ENCODE results near the gene FNTB.

The FNTB gene

GRCh38 chr14:65044596-65044959 lies 57.9 kb downstream of the FNTB start:
- in situ Hi-C loops (cut with MboI; ENCODE audit: low sequenced_read_pairs): no loop called here

- in situ Hi-C loops (cut with MboI; ENCODE audit: low sequenced_read_pairs): no loop called here
Observed at GRCh38 chr14:65045006-65045405, 58.3 kb downstream of the FNTB start.

GRCh38 chr14:65045709-65046108 lies 59.0 kb downstream of the FNTB start:
- in situ Hi-C loops (cut with MboI; ENCODE audit: low sequenced_read_pairs): no loop called here

DNA sequence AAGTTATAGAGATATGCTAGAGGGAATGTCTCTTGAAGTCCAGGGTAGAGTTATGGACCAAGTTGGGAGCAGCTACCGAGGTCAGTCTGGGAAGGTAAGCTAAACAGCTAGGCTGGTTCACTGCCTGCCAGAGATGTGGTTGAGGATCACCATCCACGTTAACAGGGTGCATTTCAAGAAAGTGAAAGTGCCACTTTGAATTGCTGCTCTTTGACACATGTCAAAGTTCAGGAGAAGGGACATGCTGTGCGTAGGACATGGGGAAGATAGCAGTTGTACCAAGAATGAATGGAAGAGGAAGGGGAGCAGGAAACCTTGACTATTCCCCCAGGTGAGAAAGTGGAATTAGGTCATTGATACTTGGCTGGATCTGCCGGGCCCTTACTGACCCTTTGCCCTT lies 66.1 kb downstream of the FNTB start:
- in situ Hi-C loops (cut with MboI; ENCODE audit: low sequenced_read_pairs): no loop called here

GRCh38 chr14:65053466-65053865 lies 66.8 kb downstream of the FNTB start:
- in situ Hi-C loops (cut with MboI; ENCODE audit: low sequenced_read_pairs): no loop called here

GRCh38 chr14:65054471-65055085 lies 67.9 kb downstream of the FNTB start:
- in situ Hi-C loops (cut with MboI; ENCODE audit: low sequenced_read_pairs): no loop called here

GRCh38 chr14:65057695-65058094 lies 71.0 kb downstream of the FNTB start:
- in situ Hi-C loops (cut with MboI; ENCODE audit: low sequenced_read_pairs): no loop called here

DNA sequence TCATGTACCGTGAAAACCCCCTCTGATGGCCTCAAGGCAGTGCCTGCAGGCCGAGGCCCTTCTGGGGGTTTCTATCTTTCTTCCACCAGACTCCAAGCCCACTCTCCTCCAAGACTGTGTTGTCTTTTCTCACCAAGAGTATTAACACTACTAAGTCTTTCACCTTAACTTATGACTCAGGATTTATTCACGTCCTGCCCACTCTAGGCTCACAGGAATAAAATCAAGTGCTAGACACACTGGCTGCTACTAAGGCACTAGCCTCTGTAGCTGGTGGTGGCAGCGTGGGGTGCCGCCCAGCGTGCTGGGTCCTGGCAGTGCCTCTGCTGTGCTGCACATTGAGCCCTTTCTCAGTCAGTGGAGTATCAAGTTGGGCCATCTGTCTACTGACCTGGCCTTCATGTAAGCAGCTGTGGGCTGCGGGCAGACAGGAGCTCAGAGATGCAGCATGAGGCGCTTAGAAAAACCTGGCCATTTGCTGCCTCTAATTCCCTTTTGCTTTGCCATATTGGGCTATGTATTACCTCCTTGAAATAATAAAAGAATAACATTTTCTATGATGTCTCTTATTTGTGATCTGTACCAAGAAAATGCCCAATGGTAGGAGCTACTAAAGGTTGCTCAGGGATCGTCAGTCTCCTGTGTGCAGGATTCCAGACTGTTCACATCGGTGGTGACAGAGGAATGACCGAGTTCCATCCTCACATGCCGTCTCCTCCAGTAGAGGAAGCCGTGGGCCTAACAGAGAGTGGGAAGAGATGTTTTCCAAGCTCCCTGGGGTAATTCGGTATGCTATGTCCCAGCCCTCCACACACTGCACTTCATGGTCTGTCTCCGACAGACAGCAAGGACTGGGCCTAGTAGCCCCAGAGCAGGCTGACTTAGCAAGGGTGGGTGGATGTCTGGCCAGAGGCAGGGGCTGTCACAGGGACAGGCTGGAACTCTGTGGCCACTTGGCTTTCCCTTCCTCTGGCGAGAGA lies 75.7 kb downstream of the FNTB start:
- in situ Hi-C loops (cut with MboI; ENCODE audit: low sequenced_read_pairs): no loop called here

- in situ Hi-C loops (cut with MboI; ENCODE audit: low sequenced_read_pairs): no loop called here
Observed at GRCh38 chr14:65065719-65066118, 79.0 kb downstream of the FNTB start.

GRCh38 chr14:65069874-65070413 lies 83.2 kb downstream of the FNTB start:
- in situ Hi-C loops (cut with MboI; ENCODE audit: low sequenced_read_pairs): no loop called here

DNA sequence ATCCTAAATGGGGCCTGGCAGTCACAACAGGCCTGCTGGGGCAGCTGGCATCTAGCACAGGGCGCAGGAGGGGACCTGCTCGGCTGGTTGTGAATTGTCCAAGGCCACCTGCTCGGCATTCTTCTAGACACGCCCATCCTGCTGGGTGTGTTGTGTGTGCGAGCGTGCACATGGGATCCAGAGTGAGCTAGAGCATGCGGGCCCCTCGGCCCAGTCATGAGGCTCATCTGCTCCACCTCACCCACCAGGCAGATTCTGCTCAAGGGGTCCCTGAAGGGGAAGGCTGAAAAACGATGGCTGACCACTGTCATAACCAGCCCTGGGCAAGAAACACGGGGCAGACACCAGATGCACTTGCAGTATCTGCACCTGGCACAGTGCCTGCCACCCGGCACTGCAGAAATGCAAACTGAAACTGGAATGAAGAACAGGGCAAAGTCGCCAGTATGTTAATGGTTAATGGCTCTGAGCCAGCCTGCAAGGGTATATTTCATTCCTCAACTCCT lies 83.8 kb downstream of the FNTB start:
- in situ Hi-C loops (cut with MboI; ENCODE audit: low sequenced_read_pairs): no loop called here

- in situ Hi-C loops (cut with MboI; ENCODE audit: low sequenced_read_pairs): no loop called here
Observed at GRCh38 chr14:65071544-65071943, 84.8 kb downstream of the FNTB start.

DNA sequence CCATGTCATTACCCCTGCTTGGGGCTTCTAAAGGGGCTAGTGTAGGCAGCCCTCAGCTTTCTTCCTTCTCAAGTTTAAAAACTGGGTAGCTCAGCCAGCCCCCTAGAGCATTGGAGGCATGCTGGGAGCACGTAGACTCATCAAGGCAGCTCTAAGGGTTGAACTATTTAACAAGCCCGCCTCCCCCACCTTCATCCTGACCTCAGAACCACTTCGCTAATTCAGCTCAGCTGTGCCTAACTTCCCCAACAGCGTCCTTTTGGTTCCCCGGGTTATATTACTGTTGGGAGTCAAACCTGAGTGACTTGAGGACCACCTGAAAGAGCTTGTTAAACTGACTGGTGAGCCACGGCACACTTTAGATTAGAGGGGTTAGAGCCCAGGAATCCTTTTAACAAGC lies 85.6 kb downstream of the FNTB start:
- in situ Hi-C loops (cut with MboI; ENCODE audit: low sequenced_read_pairs): no loop called here

DNA sequence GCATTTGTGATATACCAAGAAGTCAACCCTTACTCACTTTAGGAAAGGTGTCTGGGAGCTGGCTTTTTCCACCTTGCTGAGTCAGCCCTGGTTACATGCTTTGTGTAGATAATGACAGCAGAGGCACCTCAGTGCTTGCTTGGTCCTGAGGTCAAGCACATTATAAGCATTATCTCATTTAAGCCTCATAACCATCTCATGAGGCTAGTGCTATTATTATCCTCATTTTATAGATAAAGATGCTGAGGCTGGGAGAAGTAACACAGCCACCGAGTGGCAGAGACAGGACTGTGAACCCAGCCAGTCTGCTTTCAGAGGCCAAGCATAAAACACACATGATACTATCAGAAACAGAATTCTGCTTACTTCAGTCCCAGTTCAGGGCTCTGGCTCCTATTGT lies 86.2 kb downstream of the FNTB start:
- in situ Hi-C loops (cut with MboI; ENCODE audit: low sequenced_read_pairs): no loop called here

DNA sequence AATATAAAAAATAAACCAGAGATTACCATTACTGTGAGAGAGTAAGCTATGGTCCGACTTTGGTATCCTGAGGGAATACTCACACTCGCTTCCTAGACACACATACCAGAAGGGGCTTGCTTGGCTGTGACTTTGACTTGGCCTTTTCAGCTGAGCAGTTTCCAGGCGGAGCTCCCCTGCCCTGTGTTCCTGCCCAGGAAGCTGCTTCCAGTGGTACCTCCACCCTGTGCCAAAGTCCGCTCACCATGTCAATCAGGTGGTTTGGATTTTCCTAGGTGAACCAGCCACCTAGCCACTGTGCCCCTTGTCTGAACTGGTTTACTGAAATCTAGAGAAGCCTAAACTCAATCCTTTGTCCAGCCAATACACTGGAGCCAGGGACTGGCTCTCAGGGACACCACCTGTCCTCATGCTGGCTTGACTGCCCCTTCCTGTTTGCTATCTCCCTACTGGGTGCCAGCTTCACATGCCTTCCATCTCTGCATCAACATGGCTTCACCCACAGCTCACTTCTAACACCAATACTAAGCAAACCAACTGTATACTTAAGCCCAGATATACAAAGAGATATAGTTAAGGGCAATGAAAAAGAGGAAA lies 87.0 kb downstream of the FNTB start:
- in situ Hi-C loops (cut with MboI; ENCODE audit: low sequenced_read_pairs): no loop called here

DNA sequence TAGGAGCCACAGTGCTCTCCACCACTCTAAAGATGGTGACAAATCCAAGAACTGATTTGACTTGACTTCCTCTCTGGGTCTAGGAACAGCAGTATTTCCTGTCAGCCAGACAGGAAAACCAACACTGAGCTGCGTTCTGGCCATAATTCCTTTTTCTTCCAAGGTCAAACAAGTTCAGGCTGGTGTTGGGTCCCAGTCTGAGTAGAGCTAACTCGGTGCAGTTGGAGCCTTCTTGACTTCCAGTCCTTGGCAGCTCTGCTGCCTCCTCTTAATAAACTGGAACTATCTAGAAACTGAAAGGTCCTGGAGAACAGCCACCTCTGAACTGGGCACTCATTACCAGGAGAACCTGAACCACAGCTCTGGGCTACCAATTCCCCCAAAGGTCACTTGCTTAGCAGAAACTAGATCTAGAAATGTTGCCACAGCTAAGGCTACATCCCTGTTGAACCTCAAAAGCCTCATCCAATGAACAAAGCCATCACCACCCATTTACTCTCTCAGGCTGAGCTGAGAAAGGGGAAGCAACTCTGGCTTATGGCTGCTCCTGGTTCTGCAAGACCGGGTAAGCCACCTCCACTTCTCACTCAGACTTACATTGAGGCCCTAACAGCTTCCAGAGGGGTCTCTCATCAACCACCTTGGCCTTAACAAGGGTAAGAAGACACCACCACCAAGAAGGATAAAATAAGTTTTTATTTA lies 87.9 kb downstream of the FNTB start:
- in situ Hi-C loops (cut with MboI; ENCODE audit: low sequenced_read_pairs): no loop called here

- in situ Hi-C loops (cut with MboI; ENCODE audit: low sequenced_read_pairs): no loop called here
Observed at GRCh38 chr14:65075628-65076325, 89.1 kb downstream of the FNTB start.

DNA sequence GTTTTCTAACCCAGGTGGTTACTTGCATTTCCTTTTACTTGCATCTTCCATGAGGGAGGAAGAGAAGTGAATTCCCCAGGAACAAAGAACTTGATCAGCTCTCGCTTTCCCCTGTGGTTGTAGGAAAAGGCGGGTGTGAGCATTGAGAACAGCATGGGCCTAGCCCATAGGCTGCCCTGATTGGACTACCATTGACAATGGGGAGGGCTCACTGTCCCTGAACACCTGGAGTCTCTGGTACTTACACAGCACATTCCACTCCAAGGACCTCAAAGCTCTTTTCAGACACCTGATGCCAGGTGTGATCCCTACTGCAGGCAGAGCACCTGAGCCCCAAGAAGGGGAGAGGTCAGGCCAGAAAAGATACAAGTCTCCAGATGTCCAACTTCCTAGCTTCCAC lies 90.6 kb downstream of the FNTB start:
- in situ Hi-C loops (cut with MboI; ENCODE audit: low sequenced_read_pairs): no loop called here

- in situ Hi-C loops (cut with MboI; ENCODE audit: low sequenced_read_pairs): no loop called here
Observed at GRCh38 chr14:65079201-65079600, 92.5 kb downstream of the FNTB start.

- in situ Hi-C loops (cut with MboI; ENCODE audit: low sequenced_read_pairs): no loop called here
Observed at GRCh38 chr14:65079768-65080167, 93.1 kb downstream of the FNTB start.
